OCI-LY1 (cell line): ENCODE results near the gene OBSL1.

Experiments
- EZH2 ChIP-seq: fragments of 200-600 bp; sonication (generic), shearing (Covaris generic); IDR thresholded peaks from 2 replicates; pipeline ENCODE4 v1.8.0; 2017; ENCODE audit warnings: borderline replicate concordance, mixed run types, mild to moderate bottlenecking, antibody characterized with exemption, low read length, moderate library complexity, mixed read lengths
- TF ChIP-seq, protein P1 (sequence below): fragments of 200-600 bp; sonication (generic), shearing (Covaris generic); IDR thresholded peaks from 2 replicates; pipeline ENCODE4 v1.5.1; 2017; ENCODE audit warnings: mild to moderate bottlenecking, antibody characterized with exemption, low read length, moderate library complexity, mixed read lengths

DNA sequence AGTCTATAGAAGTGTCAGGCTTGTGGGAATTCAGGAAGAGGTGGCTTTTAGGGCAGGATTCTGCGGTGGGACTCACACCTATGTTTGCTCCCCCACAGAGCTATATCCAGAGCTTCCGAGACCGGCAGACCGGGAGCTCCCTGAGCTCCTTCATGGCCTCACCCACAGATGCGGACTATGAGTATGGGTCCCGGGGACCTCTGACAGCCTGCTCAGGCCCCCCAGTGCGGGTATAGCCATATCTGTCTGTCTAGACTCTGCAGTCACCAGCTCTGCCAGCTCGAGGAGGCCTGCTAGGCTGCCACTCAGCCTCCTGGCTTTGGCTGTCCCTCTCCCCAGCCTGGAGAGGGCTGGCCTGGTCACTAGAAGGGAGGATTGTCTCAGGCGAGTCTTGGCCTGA lies 21.7 kb downstream of the OBSL1 start:
- TF ChIP-seq, protein P1, sequence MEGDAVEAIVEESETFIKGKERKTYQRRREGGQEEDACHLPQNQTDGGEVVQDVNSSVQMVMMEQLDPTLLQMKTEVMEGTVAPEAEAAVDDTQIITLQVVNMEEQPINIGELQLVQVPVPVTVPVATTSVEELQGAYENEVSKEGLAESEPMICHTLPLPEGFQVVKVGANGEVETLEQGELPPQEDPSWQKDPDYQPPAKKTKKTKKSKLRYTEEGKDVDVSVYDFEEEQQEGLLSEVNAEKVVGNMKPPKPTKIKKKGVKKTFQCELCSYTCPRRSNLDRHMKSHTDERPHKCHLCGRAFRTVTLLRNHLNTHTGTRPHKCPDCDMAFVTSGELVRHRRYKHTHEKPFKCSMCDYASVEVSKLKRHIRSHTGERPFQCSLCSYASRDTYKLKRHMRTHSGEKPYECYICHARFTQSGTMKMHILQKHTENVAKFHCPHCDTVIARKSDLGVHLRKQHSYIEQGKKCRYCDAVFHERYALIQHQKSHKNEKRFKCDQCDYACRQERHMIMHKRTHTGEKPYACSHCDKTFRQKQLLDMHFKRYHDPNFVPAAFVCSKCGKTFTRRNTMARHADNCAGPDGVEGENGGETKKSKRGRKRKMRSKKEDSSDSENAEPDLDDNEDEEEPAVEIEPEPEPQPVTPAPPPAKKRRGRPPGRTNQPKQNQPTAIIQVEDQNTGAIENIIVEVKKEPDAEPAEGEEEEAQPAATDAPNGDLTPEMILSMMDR, result no peak
- TF ChIP-seq EZH2, result no peak
